Activated gamma-delta T cell treated with Interleukin-2 at 50 U/mL for 16 hours (primary cell): ENCODE results near the gene NT5DC3.
"Not testable (repeated sequence)": the region's sequence is repeated elsewhere in the genome, so short reads cannot be mapped to it uniquely, and the experiment has no call there.

ENCODE experiments used
- DNase-seq: peaks from one replicate; pipeline ENCODE4 v3.0.0-alpha.2; 2020

The NT5DC3 gene

DNA sequence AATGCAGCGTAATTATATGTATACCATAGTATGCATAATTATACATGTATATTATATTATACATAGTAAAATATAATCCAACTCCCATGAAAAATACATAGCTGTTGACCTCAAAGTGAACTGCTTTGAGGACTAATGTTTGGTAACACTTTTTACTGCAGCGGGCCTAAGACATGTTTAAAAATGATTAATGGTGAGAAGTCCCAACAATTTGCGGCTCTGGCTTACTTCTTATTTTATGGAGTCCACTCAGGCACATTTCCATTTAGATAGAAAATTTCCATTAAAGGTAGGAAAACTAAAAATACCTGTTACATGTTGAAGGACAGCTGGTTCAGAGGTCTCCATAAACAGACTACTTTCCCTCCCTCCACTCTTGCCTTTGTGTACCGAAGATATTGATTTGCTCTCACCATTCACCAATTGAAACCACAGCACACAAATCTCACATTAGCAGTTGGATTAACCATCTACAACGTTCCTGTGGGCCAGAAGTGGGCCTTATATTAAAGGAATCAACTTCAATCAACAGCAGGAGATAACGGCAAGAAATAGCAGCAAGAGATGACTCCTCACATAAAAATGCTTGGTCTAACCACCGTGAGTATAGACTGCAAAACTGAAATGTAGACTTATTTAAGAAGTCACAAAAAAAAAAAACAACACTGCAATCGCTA, 14.1 kb upstream of the NT5DC3 start:
- DNase-seq, result no peak

DNA sequence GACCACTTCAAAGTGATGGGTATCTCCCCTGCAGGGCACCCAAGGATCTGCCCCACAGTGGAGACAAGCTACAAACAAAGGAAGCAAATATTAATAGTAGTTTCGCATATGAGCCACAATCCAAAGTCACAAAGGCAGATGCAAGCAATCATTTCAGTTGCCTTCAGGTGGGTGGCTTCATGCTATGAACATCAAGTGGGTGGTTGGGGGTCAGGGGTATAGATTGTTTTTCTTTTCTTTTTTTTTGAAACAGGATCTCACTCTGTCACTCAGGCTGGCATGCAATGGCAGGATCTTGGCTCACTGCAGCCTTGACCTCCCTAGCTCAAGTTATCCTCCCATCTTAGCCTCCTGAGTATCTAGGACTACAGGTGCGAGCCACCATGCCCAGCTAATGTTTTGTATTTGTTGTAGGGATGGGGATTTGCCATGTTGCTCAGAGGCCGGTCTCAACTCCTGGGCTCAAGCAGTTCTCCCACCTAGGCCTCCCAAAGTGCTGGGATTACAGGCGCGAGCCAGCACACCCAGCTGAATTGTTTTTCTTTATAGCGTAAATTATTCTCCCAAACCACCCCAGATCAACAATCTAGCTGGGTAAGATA, 13.4 kb upstream of the NT5DC3 start:
- no peak for DNase-seq

DNA sequence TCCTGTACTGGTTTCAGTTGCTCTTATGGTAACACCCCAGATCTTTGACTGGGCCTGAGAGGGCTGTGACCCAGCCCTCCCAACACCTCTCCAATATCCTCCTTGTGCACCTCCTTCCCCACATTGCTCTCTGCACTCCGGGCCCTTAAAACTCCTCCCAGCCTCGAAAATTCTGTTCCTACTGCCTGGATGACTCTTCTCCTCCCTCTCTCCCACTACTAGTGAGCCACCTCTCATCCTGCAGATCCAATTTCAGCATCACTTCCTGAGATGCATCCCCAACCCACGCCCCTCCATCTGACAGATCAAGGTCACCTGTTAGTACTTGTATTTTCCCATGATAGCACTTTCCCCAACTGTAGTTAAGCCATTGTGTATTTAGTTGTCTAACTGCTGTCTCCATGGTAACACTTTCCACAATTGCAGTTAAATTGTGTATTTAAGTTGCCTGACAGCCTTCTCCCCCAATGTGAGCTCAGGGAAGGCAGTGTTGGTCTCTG, 11.5 kb upstream of the NT5DC3 start:
- DNase-seq, result no peak

DNA sequence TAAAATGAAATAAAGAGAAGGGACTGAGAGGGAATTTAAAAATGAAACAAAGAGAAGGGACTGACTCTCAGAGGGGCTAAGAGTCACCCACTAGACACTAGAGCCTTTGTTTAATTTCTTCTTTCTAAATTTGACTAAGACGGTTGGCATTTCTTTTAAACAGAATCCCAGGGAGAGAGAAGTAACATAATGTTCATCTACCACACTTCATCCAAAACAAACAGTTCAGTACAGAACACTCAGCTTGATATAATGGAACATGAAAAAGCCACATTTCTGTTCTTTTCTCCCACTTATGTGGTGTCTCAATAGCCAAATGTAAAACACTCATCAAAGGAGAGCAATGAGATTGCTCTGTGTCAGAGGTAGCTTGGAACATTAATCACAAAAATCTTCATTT, 10.1 kb upstream of the NT5DC3 start:
- DNase-seq, result no peak

DNA sequence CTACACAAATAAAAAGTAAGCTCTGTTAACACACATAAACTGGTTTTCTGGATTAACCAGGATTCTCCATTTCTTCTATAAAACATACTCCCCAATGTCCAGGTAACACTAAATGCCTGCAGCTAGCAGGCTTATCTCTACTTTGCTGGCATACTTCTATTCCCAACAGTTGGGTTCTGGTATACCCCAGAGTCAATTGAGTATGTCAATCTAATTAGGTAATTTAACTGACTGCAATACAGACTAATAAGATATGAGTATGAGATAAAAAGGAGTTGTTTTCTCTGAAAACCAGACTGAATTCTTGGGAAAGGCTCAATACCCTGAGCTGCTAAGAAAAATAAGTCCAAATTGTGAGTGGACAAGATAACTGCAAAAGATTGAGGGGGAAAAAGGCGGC, 9.4 kb upstream of the NT5DC3 start:
- no peak for DNase-seq

DNA sequence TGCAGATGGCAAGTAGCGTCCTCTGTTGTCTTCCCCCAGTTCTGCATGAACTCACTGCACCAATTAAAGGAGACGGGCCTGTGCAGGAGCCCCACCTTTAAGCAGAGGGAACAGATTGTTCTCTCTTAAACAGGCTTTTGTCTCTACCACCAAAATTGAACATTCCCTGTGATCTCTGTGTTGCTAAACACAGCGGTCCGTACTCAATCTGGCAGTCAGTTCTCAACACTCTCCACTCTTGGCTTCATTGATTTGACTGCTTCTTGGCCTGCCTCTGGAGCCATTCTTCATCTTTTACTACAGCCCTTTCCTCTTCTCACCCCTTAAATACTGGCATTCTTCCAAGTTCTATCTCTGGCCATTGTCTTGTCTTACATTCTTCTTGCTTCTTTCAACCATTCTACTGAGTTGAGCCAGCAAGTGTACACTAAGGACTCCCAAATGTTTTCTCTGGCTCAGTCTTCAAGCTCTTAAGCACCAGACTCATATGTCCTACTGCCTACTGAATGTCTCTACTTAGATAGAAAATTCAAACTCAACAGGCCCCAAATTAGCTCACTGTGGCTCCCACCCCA, 8.0 kb upstream of the NT5DC3 start:
- no peak for DNase-seq

DNA sequence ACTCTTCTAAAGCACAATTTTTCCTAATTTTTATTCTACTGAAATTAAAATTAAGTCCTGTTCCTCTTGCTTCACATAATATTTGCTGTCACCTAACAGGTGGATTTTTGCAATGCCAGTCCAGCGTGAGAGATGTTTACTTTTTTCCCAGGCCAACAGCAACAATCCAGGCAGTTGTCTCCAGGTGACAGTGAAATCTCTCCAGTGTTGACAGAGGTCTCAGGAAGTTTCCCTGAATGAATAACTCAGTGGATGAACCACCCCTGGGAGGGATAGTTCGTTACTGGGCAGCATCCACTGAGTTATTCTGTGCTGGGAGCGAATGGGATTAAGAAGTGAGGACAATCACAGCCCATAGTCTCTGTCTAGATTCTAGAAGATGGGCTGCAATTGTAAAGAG, 7.1 kb upstream of the NT5DC3 start:
- no peak for DNase-seq

DNA sequence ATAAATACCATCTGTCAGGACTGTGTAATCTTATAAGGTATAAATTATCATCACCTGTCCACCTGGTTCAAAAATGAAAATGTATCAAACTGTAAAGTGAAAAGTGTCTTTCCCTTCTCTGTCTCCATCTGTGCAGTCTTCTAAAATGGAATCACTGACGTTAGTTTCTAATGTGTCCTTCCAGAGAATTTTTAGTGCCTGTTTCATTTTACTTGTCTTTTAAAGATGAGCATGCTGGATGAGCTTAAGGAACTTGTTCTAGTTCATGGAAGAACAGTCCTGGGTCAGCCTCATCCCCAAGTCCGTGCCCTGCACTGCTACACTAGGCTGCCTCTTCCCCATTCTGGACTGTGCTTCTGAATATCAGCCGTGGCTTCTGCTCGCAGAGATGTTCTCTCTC, 5.4 kb upstream of the NT5DC3 start:
- DNase-seq, result no peak

DNA sequence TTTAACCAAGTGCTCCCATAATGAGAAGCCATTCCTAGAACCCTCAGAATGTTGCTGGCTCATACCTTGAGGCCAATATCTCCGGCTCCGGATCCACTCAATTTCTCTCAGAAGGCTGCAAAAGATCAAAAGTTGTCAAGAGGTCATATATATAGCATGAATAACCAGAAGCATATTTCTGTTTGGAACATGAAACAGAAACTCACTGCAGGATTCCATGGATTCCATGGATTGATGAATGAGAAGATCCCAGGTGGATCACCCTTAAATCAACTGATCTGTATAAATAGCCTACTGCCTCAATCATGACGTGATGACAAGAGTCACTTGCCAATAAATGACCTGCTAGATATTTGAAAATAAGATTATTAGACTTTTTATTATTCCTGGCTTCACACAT, 3.3 kb upstream of the NT5DC3 start:
- no peak for DNase-seq

DNA sequence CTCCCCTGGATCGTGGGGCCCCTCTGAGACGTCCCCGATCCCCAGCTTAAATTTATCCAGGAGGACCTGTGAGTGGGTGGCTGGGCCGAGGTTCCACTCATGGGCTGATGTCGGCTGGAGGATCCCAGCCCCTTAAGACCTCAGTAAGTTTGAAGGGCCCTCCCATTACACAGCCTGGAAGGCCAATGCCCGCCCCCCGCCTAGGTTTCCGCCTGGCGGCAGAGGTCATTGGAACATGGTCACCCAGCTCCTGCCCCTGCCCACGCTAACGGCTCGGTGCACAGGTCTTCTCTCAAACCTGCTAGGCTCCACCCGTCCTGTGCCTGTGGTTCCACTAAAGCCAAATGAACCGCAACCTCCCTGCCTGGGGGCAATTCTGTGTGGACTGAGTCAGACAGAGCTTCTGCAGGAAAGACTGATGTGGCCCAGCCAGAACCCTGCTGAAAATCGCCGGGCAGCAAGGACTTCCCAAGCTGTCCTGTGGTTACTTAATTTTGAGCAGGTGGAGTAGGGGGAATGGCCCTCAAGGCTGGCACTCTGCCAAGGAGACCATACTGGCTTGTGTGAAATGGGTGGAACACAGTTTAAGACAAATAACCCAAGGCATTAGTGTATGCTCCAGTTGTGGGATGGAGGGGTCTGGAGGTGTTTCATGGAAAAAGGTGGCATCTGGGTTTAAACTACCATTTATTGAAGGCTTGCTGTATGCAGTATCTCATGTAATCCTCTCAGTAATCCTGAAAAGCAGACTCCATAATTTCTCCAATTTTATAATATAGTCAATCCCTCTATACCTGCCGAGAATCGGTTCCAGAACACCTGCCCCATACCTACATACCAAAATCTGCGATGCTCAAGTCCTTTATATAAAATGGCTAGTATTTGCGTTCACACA, 903 bp upstream of the NT5DC3 start:
- DNase-seq, result peak; percentile 14

DNA sequence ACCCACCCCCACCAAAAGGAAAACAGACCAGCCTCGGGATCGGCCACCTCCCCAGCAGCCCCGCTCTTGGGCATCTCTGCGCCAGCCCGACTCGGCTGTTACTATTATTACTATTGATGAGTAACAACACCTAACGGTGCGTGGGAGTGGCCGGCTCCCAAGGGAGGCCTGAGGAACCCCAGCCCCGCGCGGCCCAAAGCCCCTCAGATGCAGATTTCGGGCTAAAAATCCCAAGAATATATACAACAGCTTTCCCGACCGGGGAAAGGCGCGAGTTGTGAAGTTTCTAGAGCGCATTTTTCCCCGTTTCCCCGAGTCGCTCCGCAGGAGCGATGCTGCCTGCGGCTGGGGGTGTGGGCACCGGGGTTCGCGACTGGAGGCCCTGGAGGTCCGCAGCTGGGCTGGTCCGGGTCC, 565 bp downstream of the NT5DC3 start:
- no peak for DNase-seq

DNA sequence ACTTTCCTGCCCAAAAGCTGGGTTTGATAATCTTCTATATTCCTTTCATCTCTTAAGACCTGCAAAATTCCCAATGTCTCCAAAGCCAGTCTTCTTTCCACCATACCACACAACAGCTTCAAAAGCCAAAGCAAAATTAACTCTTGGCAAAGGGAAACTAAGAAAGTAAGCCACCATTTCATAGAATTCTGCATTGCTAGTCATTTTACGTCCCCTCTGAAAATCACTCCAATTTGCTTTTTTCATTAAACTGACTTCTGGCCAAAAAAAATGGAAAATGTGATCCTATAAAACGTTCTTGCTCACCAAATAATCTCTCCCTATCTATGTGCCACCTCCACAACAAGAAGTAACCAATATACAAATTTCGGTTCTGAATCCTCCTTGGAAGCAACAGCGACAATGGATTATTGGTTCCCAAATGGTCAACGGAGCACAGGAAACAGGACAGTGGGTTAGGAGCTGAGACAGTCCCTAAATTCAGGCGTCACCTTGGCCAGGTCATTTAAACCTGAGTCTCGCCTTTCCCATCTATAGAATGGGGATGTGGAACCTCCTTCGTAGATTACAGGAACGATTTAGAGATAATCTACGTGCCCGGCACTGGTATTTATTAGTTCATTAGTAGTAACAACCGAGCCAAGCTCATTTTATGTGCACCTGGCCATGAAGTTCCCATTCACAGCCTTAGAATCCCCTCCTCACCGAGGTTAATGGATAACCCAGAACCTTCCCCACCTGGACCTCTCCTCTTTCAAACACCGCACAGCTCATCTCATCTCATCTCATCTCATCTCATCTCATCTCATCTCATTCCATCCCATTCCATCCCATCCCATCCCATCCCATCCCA, 1.2 kb downstream of the NT5DC3 start:
- no peak for DNase-seq

DNA sequence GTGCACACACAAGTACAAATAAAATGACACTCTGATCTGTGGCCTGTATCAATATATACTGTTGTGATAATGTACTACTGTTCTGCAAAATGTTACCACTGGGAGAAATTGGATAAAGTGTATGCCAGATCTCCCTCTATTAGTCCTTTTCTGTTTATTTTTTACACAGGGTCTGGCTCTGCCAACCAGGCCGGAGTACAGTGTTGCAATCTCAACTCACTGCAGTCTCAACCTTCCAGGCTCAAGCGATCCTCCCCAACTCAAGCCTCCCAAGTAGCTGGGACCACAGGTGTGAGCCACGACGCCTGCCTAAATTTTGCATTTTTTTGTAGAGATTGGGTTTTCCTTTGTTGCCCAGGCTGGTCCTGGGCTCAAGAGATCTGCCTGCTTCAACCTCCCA, 1.9 kb downstream of the NT5DC3 start:
- DNase-seq, result no peak

DNA sequence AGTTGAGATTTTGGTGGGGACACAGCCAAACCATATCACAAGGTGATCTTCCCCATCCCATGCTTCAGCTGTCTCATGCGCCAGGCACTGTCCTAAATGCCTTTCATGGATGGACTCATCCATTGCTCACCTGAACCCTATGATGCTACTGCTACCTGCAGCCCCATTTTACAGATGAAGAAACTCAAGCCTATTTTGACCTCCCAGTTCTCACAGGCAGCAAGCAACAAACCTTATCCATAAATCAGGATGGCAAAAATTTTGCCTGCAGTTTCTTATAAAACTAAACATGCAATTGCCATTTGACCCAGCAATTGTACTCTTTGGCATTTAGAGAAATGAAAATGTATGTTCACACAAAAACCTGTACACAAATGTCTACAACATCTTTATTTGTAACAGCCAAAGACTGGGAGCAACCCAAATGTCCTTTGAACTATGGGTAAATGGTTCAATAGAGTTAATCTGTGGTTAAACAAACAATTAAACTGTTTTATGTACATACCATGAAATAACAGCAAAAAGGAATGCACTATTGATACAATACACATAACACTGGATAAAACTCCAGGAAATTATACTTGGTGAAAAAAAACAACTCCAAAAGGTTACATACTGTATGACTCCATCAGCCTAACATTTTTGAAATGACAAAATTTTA, 2.6 kb downstream of the NT5DC3 start:
- no peak for DNase-seq

DNA sequence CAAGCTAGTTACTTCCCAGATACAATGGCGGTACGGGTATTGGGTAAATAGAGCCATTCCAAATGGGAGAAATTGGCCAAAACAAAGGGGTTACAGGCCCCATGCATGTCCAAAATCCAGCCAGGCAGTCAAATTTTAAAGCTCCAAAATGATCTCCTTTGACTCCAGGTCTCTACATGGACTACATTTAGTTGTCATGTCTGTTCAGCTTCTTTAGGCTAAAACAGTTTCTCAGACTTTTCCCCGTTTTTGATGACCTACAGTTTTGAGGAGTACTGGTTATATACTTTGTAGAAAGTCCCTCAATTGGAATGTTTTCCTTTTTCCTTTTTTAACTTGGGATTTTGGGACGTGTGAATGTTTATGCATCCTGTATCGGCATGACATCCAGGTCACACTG, 4.7 kb downstream of the NT5DC3 start:
- DNase-seq, result no peak

DNA sequence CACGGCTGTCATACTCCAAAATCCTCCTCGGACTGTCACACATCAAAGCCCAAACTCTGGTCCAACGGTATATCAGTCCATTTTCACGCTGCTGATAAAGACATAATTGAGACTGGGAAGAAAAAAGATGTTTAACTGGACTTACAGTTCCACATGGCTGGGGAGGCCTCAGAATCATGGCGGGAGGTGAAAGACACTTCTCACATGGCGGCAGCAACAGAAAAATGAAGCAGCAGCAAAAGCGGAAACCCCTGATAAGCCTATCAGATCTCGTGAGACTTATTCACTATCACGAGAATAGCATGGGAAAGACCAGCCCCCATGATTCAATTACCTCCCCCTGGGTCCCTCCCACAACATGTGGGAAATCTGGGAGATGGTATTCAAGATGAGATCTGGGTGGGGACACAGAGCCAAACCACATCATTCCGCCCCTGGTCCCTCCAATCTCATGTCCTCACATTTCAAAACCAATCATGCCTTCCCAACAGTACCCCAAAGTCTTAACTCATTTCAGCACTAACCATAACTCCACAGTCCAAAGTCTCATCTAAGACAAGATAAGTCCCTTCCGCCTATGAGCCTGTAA, 5.2 kb downstream of the NT5DC3 start:
- not testable (repeated sequence) for DNase-seq

DNA sequence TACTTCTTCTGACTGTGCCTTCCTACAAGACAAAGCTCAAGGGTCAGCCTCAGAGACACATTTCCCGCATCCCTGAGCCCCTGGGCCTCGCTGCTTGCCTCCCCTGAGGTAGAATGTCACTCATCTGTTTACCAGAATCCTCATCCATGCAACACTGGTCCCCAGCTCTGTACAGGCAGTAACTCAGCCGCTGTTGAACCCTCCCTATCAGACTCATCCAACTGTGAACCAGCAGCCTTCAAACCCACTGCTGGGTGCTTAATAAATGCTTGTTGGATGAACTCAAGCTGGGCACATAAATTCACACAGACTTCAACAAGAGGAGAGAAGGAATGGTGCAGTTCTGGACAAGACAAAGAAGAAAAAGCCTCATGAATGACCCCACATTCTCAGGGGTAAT, 6.1 kb downstream of the NT5DC3 start:
- DNase-seq, result no peak

DNA sequence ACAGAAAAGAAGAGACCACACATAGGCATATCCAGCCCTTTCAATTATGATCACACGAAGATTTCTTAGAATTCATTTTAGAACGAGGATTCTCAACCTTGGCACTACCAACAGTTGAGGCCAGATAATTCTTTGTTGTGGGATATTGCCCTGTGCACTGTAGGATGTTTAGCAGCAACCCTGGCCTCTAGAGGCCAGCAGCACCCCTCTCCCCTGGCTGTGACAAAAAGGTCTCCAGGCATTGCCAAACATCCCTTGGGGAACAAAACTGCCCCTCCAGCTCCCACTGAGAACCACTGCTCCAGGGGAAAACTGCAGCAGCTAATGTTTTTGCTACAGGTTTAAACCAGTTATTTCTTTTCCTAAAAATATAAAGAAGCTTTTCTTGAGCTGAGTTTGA, 7.1 kb downstream of the NT5DC3 start:
- DNase-seq, result no peak

DNA sequence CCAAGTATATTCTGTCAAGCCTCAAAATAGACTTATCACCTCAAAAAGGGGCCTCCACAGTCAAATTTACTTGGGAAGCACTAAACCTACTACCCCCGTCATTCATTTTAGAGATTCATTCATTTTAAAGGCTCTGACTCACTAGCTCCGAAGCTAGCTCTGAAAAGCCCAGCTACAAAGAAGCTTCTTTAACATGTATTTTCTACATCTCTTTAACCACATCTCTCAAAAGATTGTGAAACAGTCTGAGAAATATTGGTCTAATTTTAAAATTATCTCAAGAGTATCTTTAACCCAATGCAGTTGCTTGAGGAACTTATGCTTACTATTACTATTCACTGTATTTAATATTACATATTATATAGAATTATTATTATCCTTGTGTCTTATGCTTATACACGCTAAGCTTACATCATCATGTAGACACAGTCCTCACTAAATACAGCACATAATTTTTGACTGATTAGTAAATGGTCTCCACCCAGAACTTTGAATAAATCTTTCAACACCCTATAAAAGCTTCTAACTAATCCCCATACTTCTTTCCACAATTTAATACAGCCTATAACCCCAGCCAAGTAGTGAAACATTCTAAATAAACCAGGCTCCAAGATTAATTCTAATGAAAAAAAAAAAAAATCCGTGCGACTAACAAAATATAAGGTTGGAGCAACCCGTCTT, 7.8 kb downstream of the NT5DC3 start:
- DNase-seq, result no peak

DNA sequence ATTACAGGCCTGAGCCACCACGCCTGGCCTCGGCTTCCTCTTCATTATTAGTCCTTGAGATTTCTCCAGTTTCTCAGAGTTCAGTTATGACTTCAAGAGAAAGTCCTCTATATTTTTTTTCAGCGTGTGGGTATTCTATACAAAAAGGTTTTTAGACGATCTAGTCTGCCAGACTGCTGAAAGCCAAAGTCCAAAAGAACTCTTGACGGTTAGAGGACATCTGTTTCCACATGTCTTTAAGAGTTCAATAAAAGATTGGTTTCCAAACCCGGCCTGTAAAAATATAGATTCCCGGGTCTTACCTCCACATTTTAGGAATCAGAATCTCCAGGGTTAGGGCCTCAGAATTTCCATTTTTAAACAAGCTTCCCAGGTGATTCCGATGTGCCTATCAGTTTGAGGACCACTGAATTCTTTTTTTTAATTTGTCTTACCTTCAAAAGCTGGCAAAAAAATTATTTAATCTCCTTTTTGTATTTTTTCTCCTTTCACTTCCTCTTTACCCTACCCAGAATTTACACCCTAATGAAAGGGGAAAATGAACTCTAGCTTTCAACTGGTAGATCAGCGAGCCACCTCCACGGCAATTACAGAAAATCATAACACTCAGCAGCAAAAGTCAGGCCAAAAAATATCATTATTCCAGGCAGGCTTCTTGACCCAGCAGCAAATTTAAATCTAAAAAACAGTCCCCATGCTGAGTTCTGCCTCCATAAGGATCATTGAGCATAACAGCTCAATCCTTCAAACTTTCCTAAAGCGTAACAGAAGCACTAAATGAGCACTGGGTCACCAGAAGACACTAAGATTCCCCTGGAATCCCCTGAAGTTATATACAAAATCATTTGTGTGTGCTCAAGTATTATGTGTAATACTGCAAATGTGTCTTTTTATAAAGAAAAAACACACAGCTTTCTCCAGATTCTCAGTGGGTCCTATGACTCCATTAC, 8.7 kb downstream of the NT5DC3 start:
- no peak for DNase-seq
